Ascending aorta (tissue), 2 donors: ENCODE data around the gene RBM20. TPM values are rescaled to one million over a fixed set of nuclear protein-coding genes. Genes with fewer than 3 reads are reported as not detected.
"Not testable (repeated sequence)": the region's sequence is repeated elsewhere in the genome, so short reads cannot be mapped to it uniquely, and the experiment has no call there.

Experiments
- DNase-seq, 2 donors: peaks; one replicate each; pipeline ENCODE4 v3.0.0-alpha.2; 2019; ENCODE audit warnings: low spot score in 2 of 2
- H3K27ac ChIP-seq, 2 donors: fragments of 200-600 bp; sonication (generic); one replicate each; pipeline ENCODE4 v1.5.1; 2016 to 2017; ENCODE audit warnings: mild to moderate bottlenecking in 1 of 2
- H3K27me3 ChIP-seq: fragments of 200-600 bp; sonication (generic); one replicate; pipeline ENCODE4 v1.5.1; 2017
- H3K36me3 ChIP-seq, 2 donors: fragments of 200-600 bp; sonication (generic); one replicate each; pipeline ENCODE4 v1.5.1; 2016
- H3K4me1 ChIP-seq, 2 donors: fragments of 200-600 bp; sonication (generic); one replicate each; pipeline ENCODE4 v1.5.1; 2016 to 2017; ENCODE audit warnings: mild to moderate bottlenecking in 1 of 2
- H3K4me3 ChIP-seq, 2 donors: fragments of 200-600 bp; sonication (generic); one replicate each; pipeline ENCODE4 v1.5.1; 2016 to 2017; ENCODE audit warnings: mild to moderate bottlenecking in 1 of 2
- H3K9me3 ChIP-seq, 2 donors: fragments of 200-600 bp; sonication (generic); one replicate each; pipeline ENCODE4 v1.5.1; 2016
- CTCF ChIP-seq, 3 experiments: fragments of 200-600 bp in 2 of 3; fragments of 450-650 bp in 1 of 3; sonication (generic) in 2 of 3; IDR thresholded peaks; one replicate each; pipeline ENCODE4 v1.5.1; 2016 to 2019; ENCODE audit warnings: antibody characterized with exemption in 3 of 3, mild to moderate bottlenecking in 1 of 3, moderate library complexity in 1 of 3
- intact Hi-C: fragments of 100-400 bp; cut with DNase I; formaldehyde crosslinking; loops from one replicate; pipeline ENCODE4 v1.15.1; 2023
- total RNA-seq: library from RNA; depleted of rRNA; stranded (reverse); fragments of >200 nt; gene quantifications from one replicate; pipeline ENCODE4 v1.1.0, GENCODE V29; 2016

Gene RBM20
- total RNA-seq, 1 donor from 2014 or later, result 4.8 TPM

DNA sequence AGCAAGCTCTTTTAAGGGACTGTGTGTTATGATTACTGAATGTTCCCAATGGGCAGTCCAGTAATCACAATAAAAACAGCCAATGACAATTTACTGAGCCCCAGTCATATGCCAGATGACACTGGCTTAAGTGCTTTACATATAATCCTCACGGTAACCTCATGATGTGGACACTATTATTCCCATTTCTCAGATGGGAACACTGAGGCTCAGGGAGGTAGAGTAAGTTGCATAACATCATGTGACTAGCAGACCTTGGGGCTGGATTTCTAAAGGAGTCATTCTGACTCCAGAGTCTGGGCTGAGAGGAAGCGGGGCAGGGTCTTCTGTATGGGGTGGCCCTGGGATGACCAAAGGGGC, 7.6 kb upstream of the RBM20 start:
- DNase-seq, result no peak
- Histone ChIP-seq H3K4me1 (peaks cover 0 to 6% of the 10 kb centered on the region in 2 donors), H3K27me3 (no peaks in the 10 kb centered on the region), H3K4me3 (no peak overlapping the region), H3K9me3 (no peaks in the 10 kb centered on the region), H3K36me3 (no peaks in the 10 kb centered on the region), H3K27ac (peak overlapping the region; percentile 72 to 73)
- intact Hi-C loops, result no loop called here
- no peak for TF ChIP-seq CTCF (IDR thresholded peaks at IDR 0.05)

- intact Hi-C loops, result no loop called here
- Histone ChIP-seq H3K4me1 (peaks cover 0 to 6% of the 10 kb centered on the region in 2 donors), H3K36me3 (no peaks in the 10 kb centered on the region), H3K4me3 (no peak overlapping the region), H3K27ac (peak overlapping the region; percentile 72 to 73), H3K27me3 (no peaks in the 10 kb centered on the region), H3K9me3 (no peaks in the 10 kb centered on the region)
- no peak for TF ChIP-seq CTCF (IDR thresholded peaks at IDR 0.05)
- peak; percentile 40 to 76 for DNase-seq
Observed at GRCh38 chr10:110636932-110637557, 7.1 kb upstream of the RBM20 start.

GRCh38 chr10:110637558-110638053, 6.5 kb upstream of the RBM20 start:
- Histone ChIP-seq H3K36me3 (no peaks in the 10 kb centered on the region), H3K27me3 (no peaks in the 10 kb centered on the region), H3K4me3 (no peak overlapping the region), H3K9me3 (no peaks in the 10 kb centered on the region), H3K4me1 (peaks cover 0 to 6% of the 10 kb centered on the region in 2 donors), H3K27ac (peak overlapping the region; percentile 72 to 73)
- no peak for TF ChIP-seq CTCF (IDR thresholded peaks at IDR 0.05)
- intact Hi-C loops, result no loop called here
- DNase-seq, result no peak

DNA sequence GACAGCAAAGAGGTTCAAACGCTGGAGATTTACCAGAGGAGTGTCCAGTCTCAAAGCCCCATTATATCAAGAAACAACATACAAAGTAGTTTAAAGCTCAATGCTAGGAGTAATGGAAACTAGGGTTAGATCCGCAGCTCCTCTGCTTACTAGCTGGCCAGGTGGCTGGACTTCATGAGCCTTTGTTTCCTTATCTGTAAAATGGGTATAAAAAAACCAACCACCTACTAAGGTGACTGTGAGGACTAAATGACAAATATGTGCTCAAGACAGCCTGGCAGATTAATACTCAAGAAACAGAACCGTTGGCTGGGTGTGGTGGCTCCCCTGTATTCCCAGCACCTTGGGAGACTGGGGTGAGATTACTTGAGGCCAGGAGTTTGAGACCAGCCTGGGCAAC, 5.8 kb upstream of the RBM20 start:
- no peak for TF ChIP-seq CTCF (IDR thresholded peaks at IDR 0.05)
- no peak for DNase-seq
- H3K36me3 ChIP-seq, result no peaks in the 10 kb centered on the region
- peak overlapping the region; percentile 72 to 73 for H3K27ac ChIP-seq
- intact Hi-C loops, result no loop called here
- peaks cover 0 to 6% of the 10 kb centered on the region in 2 donors for H3K4me1 ChIP-seq
- no peaks in the 10 kb centered on the region for H3K9me3 ChIP-seq
- H3K27me3 ChIP-seq, result no peaks in the 10 kb centered on the region
- H3K4me3 ChIP-seq, result no peak overlapping the region

DNA sequence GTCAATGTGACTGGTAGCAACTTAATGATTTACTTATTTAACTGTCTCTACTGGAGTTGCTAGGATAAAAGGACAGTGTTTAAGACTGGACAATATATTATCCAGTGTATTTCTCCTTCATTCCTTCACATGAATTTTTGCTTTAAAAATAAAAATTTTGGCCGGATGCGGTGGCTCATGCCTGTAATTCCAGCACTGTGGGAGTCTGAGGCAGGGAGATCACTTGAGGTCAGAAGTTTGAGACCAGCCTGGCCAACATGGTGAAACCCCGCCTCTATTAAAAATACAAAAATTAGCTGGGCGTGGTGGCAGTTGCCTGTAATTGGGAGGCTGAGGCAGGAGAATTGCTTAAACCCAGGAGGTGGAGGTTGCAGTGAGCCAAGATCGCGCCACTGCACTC, 5.1 kb upstream of the RBM20 start:
- H3K4me1 ChIP-seq, H3K36me3 ChIP-seq, H3K9me3 ChIP-seq, H3K4me3 ChIP-seq, intact Hi-C loops, DNase-seq, H3K27me3 ChIP-seq: not testable (repeated sequence)
- peak overlapping the region in 1 of 2 donors; percentile 73 for H3K27ac ChIP-seq

GRCh38 chr10:110639858-110640257, 4.3 kb upstream of the RBM20 start:
- not testable (repeated sequence) for H3K36me3 ChIP-seq, H3K27ac ChIP-seq, H3K27me3 ChIP-seq, H3K4me3 ChIP-seq, H3K4me1 ChIP-seq, DNase-seq, H3K9me3 ChIP-seq
- intact Hi-C loops, result loop anchor here (5.0 kb wide), 1 partner anchor 42 kb away; no protein-coding TSS in a partner anchor
